ENCODE measurements around the gene KIF26B. TPM values are rescaled to one million over a fixed set of nuclear protein-coding genes. Genes with fewer than 3 reads are reported as not detected.

The KIF26B gene
- polyA plus RNA-seq, 1 of the 3 experiments (the other 2 are of a cell fraction), result 2.6 TPM

GRCh38 chr1:245750261-245750660 lies 595.5 kb downstream of the KIF26B start:
- H3K27me3 ChIP-seq (ENCODE audit: insufficient read depth), result no peaks in the 10 kb centered on the region
- no peak for DNase-seq
- no peaks in the 10 kb centered on the region for H3K79me2 ChIP-seq (ENCODE audit: insufficient read depth)
- 58% methylated on average over 2 of the region's 3 CpGs for WGBS (ENCODE audit: low lambda C conversion rate)
- H4K20me1 ChIP-seq (ENCODE audit: insufficient read depth), result no peaks in the 10 kb centered on the region
- no peaks in the 10 kb centered on the region for H3K9me3 ChIP-seq
- TF ChIP-seq GABPA (IDR thresholded peaks at IDR 0.05; ENCODE audit: low read depth), result no peak
- TF ChIP-seq TCF12 (IDR thresholded peaks at IDR 0.05), result no peak
- TF ChIP-seq MEF2A (IDR thresholded peaks at IDR 0.05; ENCODE audit: borderline replicate concordance, low read depth), result no peak
- no peak for TF ChIP-seq FOXJ3 (CRISPR knock-in tag; IDR thresholded peaks at IDR 0.05)
- TF ChIP-seq EP300 (IDR thresholded peaks at IDR 0.05; ENCODE audit: borderline replicate concordance in 1 of 2, low read depth in 1 of 2, low read length in 1 of 2), result no peak
- no peak for TF ChIP-seq TAF1 (IDR thresholded peaks at IDR 0.05; ENCODE audit: borderline replicate concordance, low read depth, low read length)
- TF ChIP-seq RAD21 (IDR thresholded peaks at IDR 0.05; ENCODE audit: low read length), result no peak
- no peak for TF ChIP-seq SIN3A (IDR thresholded peaks at IDR 0.05; ENCODE audit: borderline replicate concordance, low read depth, low read length)
- no peak for TF ChIP-seq PBX3 (IDR thresholded peaks at IDR 0.05)
- TF ChIP-seq GATA2 (CRISPR knock-in tag; IDR thresholded peaks at IDR 0.05), result no peak
- TF ChIP-seq MAX (IDR thresholded peaks at IDR 0.05; ENCODE audit: low read depth), result no peak
- TF ChIP-seq RCOR1 (IDR thresholded peaks at IDR 0.05; ENCODE audit: low read length), result no peak
- TF ChIP-seq USF2 (IDR thresholded peaks at IDR 0.05; ENCODE audit: borderline replicate concordance, low read depth, low read length), result no peak
- no peak for TF ChIP-seq ELF1 (IDR thresholded peaks at IDR 0.05)
- TF ChIP-seq EZH2phosphoT487 (IDR thresholded peaks at IDR 0.05; ENCODE audit: borderline replicate concordance, low read depth), result no peak
- TF ChIP-seq YY1 (IDR thresholded peaks at IDR 0.05; ENCODE audit: low read depth), result no peak
- TF ChIP-seq USF1 (IDR thresholded peaks at IDR 0.05; ENCODE audit: borderline replicate concordance, low read depth), result no peak
- H3K27ac ChIP-seq (ENCODE audit: low read depth in 2 of 2, low read length in 1 of 2), result peak overlapping the region in 1 of 2 experiments; percentile 97; a peak in 2 of 4 replicates
- ChIA-PET POLR2A (no interaction called here), CTCF (interaction anchor here (0.9 to 1.5 kb wide), 6 partner anchors 14 to 597 kb away, joined by 3 to 6 read pairs (median 3); no protein-coding TSS in a partner anchor)
- H3K36me3 ChIP-seq (replicated peaks in 1 of 2; ENCODE audit: control insufficient read depth in 1 of 2, insufficient read depth in 2 of 2, low read length in 1 of 2), result peaks cover 0 to 3% of the 10 kb centered on the region in 2 experiments
- no peak overlapping the region for H2AFZ ChIP-seq (ENCODE audit: low read depth)
- no peaks in the 10 kb centered on the region for H3K9me2 ChIP-seq
- no peak overlapping the region for H3K4me3 ChIP-seq (ENCODE audit: low read depth in 2 of 2, low read length in 1 of 2)
- H3K9ac ChIP-seq, result no peak overlapping the region
- peaks cover 7 to 45% of the 10 kb centered on the region in 2 experiments; a peak in 3 of 4 replicates for H3K4me1 ChIP-seq (ENCODE audit: control insufficient read depth in 1 of 2, insufficient read depth in 2 of 2, low read depth in 1 of 2, low read length in 1 of 2)
- H3K4me2 ChIP-seq, result no peak overlapping the region
- H3F3A ChIP-seq (replicated peaks; ENCODE audit: insufficient read depth), result no peaks in the 10 kb centered on the region

Measured in SK-N-SH (cell line).